ENCODE data around the gene TMC5. TPM values are rescaled to one million over a fixed set of nuclear protein-coding genes. Genes with fewer than 3 reads are reported as not detected.

The TMC5 gene
- total RNA-seq, 1 experiment from 2014 or later, result 1.2 TPM

DNA sequence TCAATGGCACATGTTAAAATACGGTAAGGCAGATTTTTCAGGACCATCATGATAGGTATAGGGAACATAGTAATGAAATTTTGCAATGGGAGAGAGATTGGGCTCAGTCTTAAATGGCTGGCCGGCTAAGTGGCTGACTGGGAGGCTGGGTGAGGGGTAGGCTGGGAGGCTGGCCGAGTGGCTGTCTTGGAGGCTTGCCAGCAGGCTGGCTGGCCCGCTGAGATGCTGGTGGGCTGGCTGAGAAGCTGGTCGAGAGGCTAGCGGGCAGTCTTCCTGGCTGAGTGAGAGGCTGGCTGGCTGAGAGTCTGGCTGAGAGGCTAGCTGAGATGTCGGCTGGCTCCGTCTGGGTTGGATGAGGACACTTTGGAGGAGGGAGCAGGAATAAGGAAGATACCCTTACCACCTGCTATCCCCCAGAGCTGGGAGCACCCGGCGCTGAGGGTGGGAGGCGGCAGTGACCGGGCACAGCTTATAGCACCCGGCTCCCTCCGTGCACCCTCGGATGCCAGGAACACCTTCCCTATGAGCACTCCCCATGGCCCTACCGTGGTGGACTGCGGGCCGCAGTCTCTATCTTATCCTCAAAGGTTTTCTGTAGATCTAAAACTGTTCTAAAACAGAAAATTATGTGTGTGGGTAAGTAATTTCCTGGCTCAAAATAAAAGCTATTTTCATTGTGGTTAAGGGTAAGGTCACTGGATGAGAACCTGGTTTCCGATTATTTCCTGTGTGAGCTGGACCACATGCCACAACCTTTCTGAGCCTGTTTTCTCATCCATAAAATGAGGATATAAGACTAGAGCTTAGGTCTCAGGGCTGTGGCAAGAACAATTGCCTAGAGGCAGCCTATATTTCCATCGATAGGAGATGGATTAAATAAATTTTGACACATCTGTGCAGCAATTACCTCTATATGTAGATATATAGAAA lies 34.5 kb upstream of the TMC5 start:
- H2BK5ac ChIP-seq (ENCODE audit: insufficient read length, low read length), result no peak overlapping the region
- H3K27ac ChIP-seq (ENCODE audit: insufficient read length, low read depth, low read length), result no peak overlapping the region
- DNase-seq, result no peak
- no peak overlapping the region for H3K56ac ChIP-seq (ENCODE audit: insufficient read length, low read depth, low read length)
- H3K9ac ChIP-seq (ENCODE audit: extremely low read depth, insufficient read length, low read length), result no peak overlapping the region
- no peaks in the 10 kb centered on the region for H3K79me2 ChIP-seq (ENCODE audit: insufficient read depth, low read length)
- no peak overlapping the region for H3K18ac ChIP-seq (ENCODE audit: insufficient read length, low read depth, low read length)
- H2BK12ac ChIP-seq (ENCODE audit: insufficient read length, low read depth, low read length), result no peak overlapping the region
- no peaks in the 10 kb centered on the region for H3K4me1 Mint-ChIP-seq
- no peak overlapping the region for H3K4me2 ChIP-seq (ENCODE audit: insufficient read depth, insufficient read length, low read length)
- H3K27ac Mint-ChIP-seq, result no peak overlapping the region
- no peak overlapping the region for H4K8ac ChIP-seq (replicated peaks; ENCODE audit: insufficient read length, low read depth, low read length)
- H2AFZ ChIP-seq (ENCODE audit: low read length), result no peak overlapping the region
- H3K79me1 ChIP-seq (ENCODE audit: insufficient read depth, low read depth, low read length, poor library complexity, severe bottlenecking), result no peaks in the 10 kb centered on the region
- H3K9me3 Mint-ChIP-seq, result no peaks in the 10 kb centered on the region
- no peaks in the 10 kb centered on the region for H3K36me3 Mint-ChIP-seq (ENCODE audit: insufficient read depth in 1 of 3, low read depth in 3 of 3)
- no peaks in the 10 kb centered on the region for H4K20me1 ChIP-seq (ENCODE audit: control insufficient read depth, insufficient read depth, insufficient read length)
- no peak overlapping the region for H2AK5ac ChIP-seq (ENCODE audit: insufficient read length, low read length)
- H4K91ac ChIP-seq (ENCODE audit: insufficient read length, low read depth, low read length), result no peak overlapping the region
- no CpG with 5 or more reads among the region's 20 CpGs for WGBS (ENCODE audit: extremely low coverage, insufficient read length, low lambda C conversion rate)
- H3K27me3 ChIP-seq (ENCODE audit: insufficient read depth, low read length), result no peaks in the 10 kb centered on the region
- H3K4me1 ChIP-seq (ENCODE audit: insufficient read depth, low read length), result no peaks in the 10 kb centered on the region
- no peak overlapping the region for H2BK120ac ChIP-seq (ENCODE audit: low read depth, low read length, poor library complexity, severe bottlenecking)
- no peak overlapping the region; the same call in 1 of the 2 replicates for H3K14ac ChIP-seq (ENCODE audit: insufficient read depth, low read length)
- TF ChIP-seq, protein P1, sequence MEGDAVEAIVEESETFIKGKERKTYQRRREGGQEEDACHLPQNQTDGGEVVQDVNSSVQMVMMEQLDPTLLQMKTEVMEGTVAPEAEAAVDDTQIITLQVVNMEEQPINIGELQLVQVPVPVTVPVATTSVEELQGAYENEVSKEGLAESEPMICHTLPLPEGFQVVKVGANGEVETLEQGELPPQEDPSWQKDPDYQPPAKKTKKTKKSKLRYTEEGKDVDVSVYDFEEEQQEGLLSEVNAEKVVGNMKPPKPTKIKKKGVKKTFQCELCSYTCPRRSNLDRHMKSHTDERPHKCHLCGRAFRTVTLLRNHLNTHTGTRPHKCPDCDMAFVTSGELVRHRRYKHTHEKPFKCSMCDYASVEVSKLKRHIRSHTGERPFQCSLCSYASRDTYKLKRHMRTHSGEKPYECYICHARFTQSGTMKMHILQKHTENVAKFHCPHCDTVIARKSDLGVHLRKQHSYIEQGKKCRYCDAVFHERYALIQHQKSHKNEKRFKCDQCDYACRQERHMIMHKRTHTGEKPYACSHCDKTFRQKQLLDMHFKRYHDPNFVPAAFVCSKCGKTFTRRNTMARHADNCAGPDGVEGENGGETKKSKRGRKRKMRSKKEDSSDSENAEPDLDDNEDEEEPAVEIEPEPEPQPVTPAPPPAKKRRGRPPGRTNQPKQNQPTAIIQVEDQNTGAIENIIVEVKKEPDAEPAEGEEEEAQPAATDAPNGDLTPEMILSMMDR (conservative IDR thresholded peaks at IDR 0.05), result no peak
- no peak overlapping the region for H2BK15ac ChIP-seq (ENCODE audit: low read depth, low read length)
- H3K27me3 Mint-ChIP-seq (ENCODE audit: low read depth), result no peaks in the 10 kb centered on the region; the same call in none of the 2 replicates
- no peaks in the 10 kb centered on the region for H3K23me2 ChIP-seq (ENCODE audit: insufficient read length, low read depth, low read length, poor library complexity, severe bottlenecking)
- H3T11ph ChIP-seq (ENCODE audit: low read length), result no peak overlapping the region
- H3K9me3 ChIP-seq (ENCODE audit: control insufficient read depth, low read depth, low read length), result no peaks in the 10 kb centered on the region
- H3K23ac ChIP-seq (ENCODE audit: insufficient read length, low read depth, low read length), result no peak overlapping the region
- no peak overlapping the region for H4K5ac ChIP-seq (ENCODE audit: insufficient read length, low read depth, low read length)
- H3K4me3 Mint-ChIP-seq, result no peak overlapping the region
- no peak overlapping the region for H2BK20ac ChIP-seq (ENCODE audit: low read depth, low read length, poor library complexity, severe bottlenecking)
- H3K4ac ChIP-seq (ENCODE audit: low read depth, low read length), result no peak overlapping the region
